ENCODE results near the gene AREL1.

DNA sequence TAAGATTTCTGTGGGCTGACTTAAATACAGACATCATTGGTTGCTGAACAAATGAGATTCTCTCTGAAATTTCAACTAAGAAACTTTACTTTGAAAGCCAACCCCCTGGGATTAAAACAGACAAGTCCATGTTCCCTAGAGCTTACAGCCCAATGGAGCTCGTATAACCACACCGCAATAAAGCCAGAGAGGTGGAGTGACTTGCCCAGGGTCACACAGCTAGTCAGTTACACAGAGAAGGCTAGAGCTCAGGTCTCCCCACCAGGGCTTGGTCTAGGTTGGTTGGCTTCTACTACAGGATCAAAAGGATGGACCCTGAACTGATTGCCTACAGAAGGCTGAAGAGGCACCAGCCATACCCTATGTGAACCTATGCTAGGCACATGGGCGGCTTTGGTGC is 92.0 kb downstream of the AREL1 start:
- TF ChIP-seq, protein P1, sequence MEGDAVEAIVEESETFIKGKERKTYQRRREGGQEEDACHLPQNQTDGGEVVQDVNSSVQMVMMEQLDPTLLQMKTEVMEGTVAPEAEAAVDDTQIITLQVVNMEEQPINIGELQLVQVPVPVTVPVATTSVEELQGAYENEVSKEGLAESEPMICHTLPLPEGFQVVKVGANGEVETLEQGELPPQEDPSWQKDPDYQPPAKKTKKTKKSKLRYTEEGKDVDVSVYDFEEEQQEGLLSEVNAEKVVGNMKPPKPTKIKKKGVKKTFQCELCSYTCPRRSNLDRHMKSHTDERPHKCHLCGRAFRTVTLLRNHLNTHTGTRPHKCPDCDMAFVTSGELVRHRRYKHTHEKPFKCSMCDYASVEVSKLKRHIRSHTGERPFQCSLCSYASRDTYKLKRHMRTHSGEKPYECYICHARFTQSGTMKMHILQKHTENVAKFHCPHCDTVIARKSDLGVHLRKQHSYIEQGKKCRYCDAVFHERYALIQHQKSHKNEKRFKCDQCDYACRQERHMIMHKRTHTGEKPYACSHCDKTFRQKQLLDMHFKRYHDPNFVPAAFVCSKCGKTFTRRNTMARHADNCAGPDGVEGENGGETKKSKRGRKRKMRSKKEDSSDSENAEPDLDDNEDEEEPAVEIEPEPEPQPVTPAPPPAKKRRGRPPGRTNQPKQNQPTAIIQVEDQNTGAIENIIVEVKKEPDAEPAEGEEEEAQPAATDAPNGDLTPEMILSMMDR (IDR thresholded peaks at IDR 0.05 in 8 of 11, conservative IDR thresholded peaks at IDR 0.05 in 3 of 11): no peak
- TF ChIP-seq POLR2AphosphoS5 (IDR thresholded peaks at IDR 0.05): no peak
